GM19099 (cell line): ENCODE data around the gene PEPD.

Experiments used
- POLR2A ChIP-seq: IDR thresholded peaks from 3 replicates; pipeline ENCODE4 v1.6.1; 2011; ENCODE audit warnings: low read depth; ENCODE audit not compliant: insufficient read length; ENCODE audit errors: extremely low read depth

PEPD gene

GRCh38 chr19:33522371-33522662 is 726 bp upstream of the PEPD start:
- no peak for TF ChIP-seq POLR2A

DNA sequence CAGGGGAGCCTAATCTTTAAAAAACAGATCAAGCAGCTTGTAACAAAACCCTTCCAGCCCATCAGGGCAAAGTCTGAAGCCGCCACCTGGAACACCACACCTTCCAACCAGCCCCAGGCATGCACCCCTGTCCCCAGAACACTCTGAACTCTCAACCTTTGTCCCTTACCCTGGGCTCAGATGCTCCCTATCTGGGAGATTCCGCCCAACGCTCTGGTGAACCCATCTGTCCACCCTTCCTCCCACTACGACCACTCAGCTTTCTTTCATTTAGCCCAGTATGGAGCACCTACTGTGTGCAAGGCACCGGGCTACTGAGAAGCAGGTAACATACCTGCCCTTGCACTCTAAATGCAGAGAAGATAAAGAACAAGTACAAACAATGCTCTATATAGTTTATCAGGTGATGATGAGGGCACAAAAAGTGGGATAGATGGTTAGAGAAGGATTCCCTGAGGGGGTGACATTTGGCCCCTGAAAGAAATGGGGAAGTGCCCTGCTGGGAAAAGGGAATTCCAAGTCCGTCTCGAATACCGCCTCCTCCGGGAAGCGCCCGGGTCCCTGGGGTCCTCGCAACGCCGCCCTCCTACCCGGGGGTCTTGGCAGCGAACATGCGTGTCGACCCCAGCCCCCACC is 629 bp downstream of the PEPD start:
- TF ChIP-seq POLR2A = no peak

- no peak for TF ChIP-seq POLR2A
These were observed 1.4 kb downstream of the PEPD start for GRCh38 chr19:33520048-33520643.

GRCh38 chr19:33519416-33519815 is 2.2 kb downstream of the PEPD start:
- no peak for TF ChIP-seq POLR2A

GRCh38 chr19:33518541-33518940 is 3.0 kb downstream of the PEPD start:
- no peak for TF ChIP-seq POLR2A

DNA sequence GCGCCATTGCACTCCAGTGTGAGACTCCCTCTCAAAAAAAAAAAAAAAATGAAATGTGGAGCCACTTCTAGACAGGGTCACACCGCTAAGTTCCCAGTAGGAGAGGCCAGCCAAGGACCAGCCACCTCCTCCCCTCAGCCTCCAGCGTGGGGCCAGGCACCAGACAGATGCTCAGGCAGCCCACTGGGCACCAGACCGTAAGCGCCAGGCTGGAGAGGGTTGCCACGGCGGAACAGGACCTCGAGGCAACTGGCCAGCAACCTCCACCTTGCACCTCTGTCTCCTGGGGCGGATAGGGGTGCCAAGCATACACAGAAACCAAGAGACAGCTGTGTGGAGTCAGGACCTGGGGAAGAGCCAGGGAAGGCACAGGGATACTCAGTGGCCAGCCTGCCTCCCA is 3.7 kb downstream of the PEPD start:
- TF ChIP-seq POLR2A = no peak

DNA sequence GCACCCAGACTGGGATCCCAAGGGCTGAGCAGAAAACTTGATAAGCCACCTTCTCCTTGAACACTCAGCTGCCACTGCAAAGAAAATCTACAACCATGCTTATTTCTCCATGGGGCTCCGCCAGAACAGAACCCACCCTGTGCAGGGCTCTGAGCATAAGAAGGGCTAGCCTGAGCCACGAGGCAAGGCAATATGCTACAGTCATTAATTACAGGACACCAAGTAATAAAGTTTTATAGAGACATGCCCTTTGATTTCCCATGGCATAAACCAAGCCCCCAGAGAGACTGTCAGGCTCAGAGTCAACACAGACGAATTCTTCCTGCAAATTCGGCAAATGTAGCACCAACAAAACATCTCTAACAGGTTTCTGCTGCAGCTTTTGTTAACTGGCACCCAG is 5.7 kb downstream of the PEPD start:
- no peak for TF ChIP-seq POLR2A

- no peak for TF ChIP-seq POLR2A
These were observed 6.6 kb downstream of the PEPD start for GRCh38 chr19:33514885-33515551.

GRCh38 chr19:33513424-33513823 is 8.2 kb downstream of the PEPD start:
- TF ChIP-seq POLR2A = no peak

- TF ChIP-seq POLR2A = no peak
These were observed 8.9 kb downstream of the PEPD start for GRCh38 chr19:33512580-33513137.

DNA sequence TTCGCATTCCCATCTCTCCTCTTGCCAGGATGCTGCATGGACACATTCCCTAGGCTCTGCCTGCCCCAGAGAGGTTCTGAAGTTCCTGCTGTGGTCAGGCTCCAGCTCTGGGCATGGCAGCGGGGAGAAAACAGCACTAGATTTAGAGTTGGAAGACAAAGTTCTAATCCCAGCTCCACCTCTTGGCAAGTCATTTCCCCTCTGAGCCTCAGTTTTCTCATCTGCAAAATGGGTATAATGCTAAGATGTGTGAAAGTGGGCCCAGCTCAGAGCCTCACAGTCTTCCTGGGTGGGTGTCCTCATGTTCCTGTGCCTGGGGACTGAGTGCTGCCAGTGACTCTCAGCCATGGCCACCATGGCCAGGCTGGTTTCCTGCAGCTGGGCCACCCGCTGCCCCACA is 9.6 kb downstream of the PEPD start:
- no peak for TF ChIP-seq POLR2A

GRCh38 chr19:33511346-33511745 is 10.2 kb downstream of the PEPD start:
- TF ChIP-seq POLR2A = no peak

- TF ChIP-seq POLR2A = no peak
These were observed 11.0 kb downstream of the PEPD start for GRCh38 chr19:33510462-33511194.

- no peak for TF ChIP-seq POLR2A
These were observed 11.8 kb downstream of the PEPD start for GRCh38 chr19:33509774-33510173.

GRCh38 chr19:33508941-33509614 is 12.5 kb downstream of the PEPD start:
- TF ChIP-seq POLR2A = no peak

- TF ChIP-seq POLR2A = no peak
These were observed 13.2 kb downstream of the PEPD start for GRCh38 chr19:33508431-33508830.

DNA sequence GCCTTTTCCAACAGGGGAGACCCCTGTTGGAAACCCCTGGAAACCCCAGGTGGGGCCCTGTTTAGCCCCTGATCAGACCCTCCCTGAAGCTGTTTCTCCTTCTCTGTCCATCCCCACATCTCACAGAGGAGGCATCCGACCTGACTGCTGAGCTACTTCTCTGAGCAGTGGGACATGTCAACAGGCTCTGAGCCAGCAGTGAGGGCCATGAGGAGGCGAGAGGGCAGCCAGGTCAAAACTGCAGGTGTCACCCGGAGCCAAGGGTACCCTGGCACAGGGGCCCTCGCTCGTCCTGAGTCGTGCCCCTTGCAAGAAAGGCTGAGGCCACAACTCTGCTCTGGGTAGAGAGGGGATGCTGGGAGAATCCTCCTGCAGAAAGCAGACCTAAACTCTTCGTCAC is 13.6 kb downstream of the PEPD start:
- no peak for TF ChIP-seq POLR2A
